Epithelial cell of prostate (primary cell): Measurements from ENCODE around the gene RAC3.

Experiments
- DNase-seq: peaks from one replicate; pipeline ENCODE4 v3.0.0-alpha.2; 2011; ENCODE audit warnings: low read depth, low spot score
- H3K27ac ChIP-seq: fragments of 450-650 bp; 2 replicates; pipeline ENCODE4 v1.5.1; 2017; ENCODE audit warnings: mild to moderate bottlenecking

The RAC3 gene

GRCh38 chr17:82022310-82022980 lies 9.0 kb upstream of the RAC3 start, which contains the start of gene CENPX:
Gene CENPX, minus strand, starts transcription at chr17:82022878. Its CDS starts 17 bp downstream, at chr17:82022861.
- no peak for DNase-seq
- H3K27ac ChIP-seq = peak within 1 kb of the TSS; percentile 17

- peak; percentile 97 for DNase-seq
- H3K27ac ChIP-seq = peak within 1 kb of the TSS; percentile 17
Observed at GRCh38 chr17:82022981-82023446, 8.5 kb upstream of the RAC3 start, which contains the start of gene LRRC45. Gene LRRC45, plus strand, starts transcription at chr17:82023305. Its CDS starts 339 bp downstream, at chr17:82023644.

GRCh38 chr17:82023447-82024241 lies 7.8 kb upstream of the RAC3 start:
- H3K27ac ChIP-seq = no peak overlapping the region
- no peak for DNase-seq

- no peak overlapping the region for H3K27ac ChIP-seq
- DNase-seq = no peak
Observed at GRCh38 chr17:82024859-82025258, 6.6 kb upstream of the RAC3 start.

GRCh38 chr17:82025401-82026107 lies 5.9 kb upstream of the RAC3 start:
- H3K27ac ChIP-seq = no peak overlapping the region
- DNase-seq = no peak

- H3K27ac ChIP-seq = no peak overlapping the region
- DNase-seq = no peak
Observed at GRCh38 chr17:82028246-82028645, 3.2 kb upstream of the RAC3 start.

GRCh38 chr17:82028966-82029365 lies 2.5 kb upstream of the RAC3 start:
- H3K27ac ChIP-seq = no peak overlapping the region
- no peak for DNase-seq

GRCh38 chr17:82029391-82029790 lies 2.1 kb upstream of the RAC3 start:
- DNase-seq = no peak
- H3K27ac ChIP-seq = no peak overlapping the region

GRCh38 chr17:82029990-82030469 lies 1.4 kb upstream of the RAC3 start:
- DNase-seq = no peak
- no peak overlapping the region for H3K27ac ChIP-seq

GRCh38 chr17:82030470-82031302 lies 792 bp upstream of the RAC3 start:
- peak; percentile 40 for DNase-seq
- H3K27ac ChIP-seq = no peak overlapping the region

GRCh38 chr17:82031885-82032627 lies 578 bp downstream of the RAC3 start:
- no peak overlapping the region for H3K27ac ChIP-seq
- no peak for DNase-seq

GRCh38 chr17:82033359-82034085 lies 2.0 kb downstream of the RAC3 start:
- DNase-seq = no peak
- no peak overlapping the region for H3K27ac ChIP-seq

GRCh38 chr17:82034371-82035011 lies 3.0 kb downstream of the RAC3 start:
- no peak overlapping the region for H3K27ac ChIP-seq
- no peak for DNase-seq

- no peak overlapping the region for H3K27ac ChIP-seq
- no peak for DNase-seq
Observed at GRCh38 chr17:82035488-82035887, 4.0 kb downstream of the RAC3 start.

GRCh38 chr17:82035956-82036633 lies 4.6 kb downstream of the RAC3 start:
- no peak for DNase-seq
- H3K27ac ChIP-seq = no peak overlapping the region

GRCh38 chr17:82036634-82037091 lies 5.2 kb downstream of the RAC3 start:
- H3K27ac ChIP-seq = peak overlapping the region; percentile 63

More at GRCh38 chr17:82036634-82037091, 5.2 kb downstream of the RAC3 start:
- DNase-seq = no peak
